HepG2 (cell line): Measurements from ENCODE around the gene SHE. TPM values are rescaled to one million over a fixed set of nuclear protein-coding genes. Genes with fewer than 3 reads are reported as not detected.

ENCODE experiments used
- ATAC-seq: fragments of 200-7000 bp; cut with Tn5 transposase; 3 replicates; pipeline ENCODE4 v1.9.1; 2020; ENCODE audit warnings: mild to moderate bottlenecking, moderate library complexity
- BruUV-seq: library from RNA; stranded (reverse); fragments of 400-500 nt; replicated peaks from 2 replicates; lab custom pipeline; 2021; lab: Mats Ljungman, UMichigan
- CTCF ChIA-PET: fragments of 300-600 bp; formaldehyde crosslinking; extraction: SDS; loops from one replicate; lab custom pipeline; 2021; ENCODE audit warnings: low total read pairs, inconsistent platforms, low intra/inter-chr PET ratio; lab: Yijun Ruan, JAX
- POLR2A ChIA-PET: fragments of 350-600 bp; sonication (Branson Sonifier 250); formaldehyde crosslinking; loops from one replicate; lab custom pipeline; 2020; ENCODE audit warnings: antibody characterized with exemption, inconsistent platforms; lab: Yijun Ruan, JAX
- DNase-seq: peaks from one replicate; pipeline ENCODE4 v3.0.0-alpha.2; 2015; ENCODE audit warnings: low spot score
- FAIRE-seq: peaks from 3 replicates; lab custom pipeline; 2011; peaks lifted over from hg19 to GRCh38; lab: Jason Lieb, UNC
- H2AFZ ChIP-seq: one replicate; pipeline ENCODE4 v1.6.1; 2011; ENCODE audit warnings: low read length, inconsistent platforms
- H3K27ac ChIP-seq: fragments of 300-600 bp; 3 replicates; pipeline ENCODE4 v1.8.0; 2011; ENCODE audit warnings: mixed run types, mild to moderate bottlenecking, mixed read lengths, low read length, inconsistent platforms; ENCODE audit not compliant: insufficient read depth; ENCODE audit errors: extremely low read length
- H3K27me3 ChIP-seq, 2 experiments: fragments of 200-600 bp in 1 of 2; 2 replicates in 1 of 2; 3 replicates in 1 of 2; pipeline versions ENCODE4 v1.6.0 to v1.8.0; 2011; ENCODE audit warnings: low read length in 2 of 2, mild to moderate bottlenecking in 2 of 2, moderate library complexity in 2 of 2, inconsistent platforms in 1 of 2; ENCODE audit not compliant: insufficient read depth in 2 of 2, control insufficient read depth in 1 of 2
- H3K36me3 ChIP-seq, 2 experiments: fragments of 200-600 bp in 1 of 2; replicated peaks in 1 of 2; 2 replicates in 1 of 2; 3 replicates in 1 of 2; pipeline versions ENCODE4 v1.5.1 to v1.8.0; 2011; ENCODE audit warnings: low read length in 2 of 2, inconsistent platforms in 1 of 2; ENCODE audit not compliant: insufficient read depth in 2 of 2, control insufficient read depth in 1 of 2
- H3K4me1 ChIP-seq: 2 replicates; pipeline ENCODE4 v1.5.1; 2012; ENCODE audit warnings: low read length, inconsistent platforms; ENCODE audit not compliant: insufficient read depth
- H3K4me2 ChIP-seq: 2 replicates; pipeline ENCODE4 v1.6.0; 2011; ENCODE audit warnings: low read depth, low read length, inconsistent platforms
- H3K4me3 ChIP-seq, 3 experiments: fragments of 200-600 bp in 1 of 3; sonication (generic), shearing (Covaris generic) in 1 of 3; replicated peaks in 1 of 3; 2 replicates each; pipeline ENCODE4 v1.5.1; 2011 to 2016; ENCODE audit warnings: low read length in 3 of 3, inconsistent platforms in 2 of 3, low read depth in 2 of 3, mild to moderate bottlenecking in 2 of 3, control low read depth in 1 of 3, mixed read lengths in 1 of 3; ENCODE audit not compliant: insufficient read depth in 1 of 3
- H3K79me2 ChIP-seq: one replicate; pipeline ENCODE4 v1.6.1; 2011; ENCODE audit warnings: low read length, inconsistent platforms; ENCODE audit not compliant: insufficient read depth
- H3K9ac ChIP-seq: 2 replicates; pipeline ENCODE4 v1.6.0; 2011; ENCODE audit warnings: mild to moderate bottlenecking, low read depth, low read length, inconsistent platforms; ENCODE audit not compliant: insufficient read depth
- H3K9me3 ChIP-seq: 2 replicates; pipeline ENCODE4 v1.5.1; 2012; ENCODE audit warnings: mild to moderate bottlenecking, low read length
- H4K20me1 ChIP-seq: 2 replicates; pipeline ENCODE4 v1.6.0; 2011; ENCODE audit warnings: inconsistent platforms, mild to moderate bottlenecking, low read length, moderate library complexity; ENCODE audit not compliant: insufficient read depth
- ASH2L ChIP-seq: fragments of 300-600, 200-600 bp; sonication (generic); IDR thresholded peaks from 2 replicates; pipeline ENCODE4 v1.7.0; 2017; ENCODE audit warnings: low read depth, mild to moderate bottlenecking, moderate library complexity, mixed read lengths, low read length; ENCODE audit not compliant: insufficient read length
- BRCA1 ChIP-seq: sonication (generic); formaldehyde crosslinking; IDR thresholded peaks from 2 replicates; pipeline ENCODE4 v1.4.0; 2020; ENCODE audit warnings: missing genetic modification reagents
- DMAP1 ChIP-seq: IDR thresholded peaks from 2 replicates; pipeline ENCODE4 v1.6.1; 2016
- MAX ChIP-seq: IDR thresholded peaks from 2 replicates; pipeline ENCODE4 v1.6.1; 2012; ENCODE audit warnings: inconsistent platforms
- MTERF4 ChIP-seq: sonication (generic); formaldehyde crosslinking; IDR thresholded peaks from 2 replicates; pipeline ENCODE4 v1.8.0; 2023; ENCODE audit warnings: mild to moderate bottlenecking, missing genetic modification reagents
- MYPOP ChIP-seq: sonication (generic); formaldehyde crosslinking; IDR thresholded peaks from 2 replicates; pipeline ENCODE4 v1.8.1; 2023; ENCODE audit warnings: mild to moderate bottlenecking, moderate library complexity, missing genetic modification reagents
- NFKBIZ ChIP-seq: IDR thresholded peaks from 2 replicates; pipeline ENCODE4 v1.6.1; 2018; ENCODE audit warnings: missing genetic modification reagents, missing compliant biosample characterization
- TCF12 ChIP-seq, 2 experiments: fragments of 450-650 bp in 1 of 2; sonication (generic) in 1 of 2; formaldehyde crosslinking in 1 of 2; IDR thresholded peaks; 2 replicates each; pipeline versions ENCODE4 v1.6.1 to v1.8.0; 2017 to 2022; ENCODE audit warnings: antibody characterized with exemption in 1 of 2, mild to moderate bottlenecking in 1 of 2, missing genetic modification reagents in 1 of 2, moderate library complexity in 1 of 2
- TSC22D2 ChIP-seq: sonication (generic); formaldehyde crosslinking; IDR thresholded peaks from 2 replicates; pipeline ENCODE4 v1.5.1; 2020; ENCODE audit warnings: missing genetic modification reagents, mild to moderate bottlenecking, borderline replicate concordance
- ZNF264 ChIP-seq: sonication (generic); formaldehyde crosslinking; IDR thresholded peaks from 2 replicates; pipeline ENCODE4 v1.4.0; 2020; ENCODE audit warnings: missing genetic modification reagents
- ZNF3 ChIP-seq: IDR thresholded peaks from 2 replicates; pipeline ENCODE4 v1.7.0; 2017; ENCODE audit warnings: inconsistent platforms
- WGBS: methylation state at CpG from one replicate; pipeline ENCODE4 v1.1.6; 2017; ENCODE audit warnings: low lambda C conversion rate; 5-methylcytosine and 5-hydroxymethylcytosine counted together
- in situ Hi-C: cut with HindIII; loops from 2 replicates; pipeline ENCODE4 v1.10.0; 2017; ENCODE audit warnings: low pct_unique_long_range_greater_than_20kb; ENCODE audit not compliant: extremely low pct_ligation_motif_present
- intact Hi-C: fragments of 100-400 bp; cut with micrococcal nuclease; formaldehyde crosslinking; loops from one replicate; pipeline ENCODE4 v1.10.0; 2022; ENCODE audit not compliant: unreplicated experiment
- polyA plus RNA-seq, 8 experiments: library from polyadenylated mRNA; depleted of rRNA in 3 of 8; stranded (reverse) in 7 of 8; unstranded in 1 of 8; fragments of >200 nt; fragmentation: Illumina TruSeq in 4 of 8; extraction: Trizol in 4 of 8; gene quantifications; 2 replicates each; pipeline versions ENCODE4 v1.2.1 to v1.2.3, GENCODE V29; 2011 to 2016; ENCODE audit warnings: low read depth in 4 of 8, missing spikeins in 1 of 8, mixed read lengths in 1 of 8; ENCODE audit not compliant: insufficient read depth in 1 of 8
- total RNA-seq, 5 experiments: library from RNA; depleted of rRNA; stranded (reverse); fragments of >200 nt; fragmentation: Illumina TruSeq; extraction: Trizol; gene quantifications; 2 replicates each; pipeline ENCODE4 v1.2.3, GENCODE V29; 2016; ENCODE audit warnings: low read depth in 1 of 5
- TF ChIP-seq, protein P1 (sequence below): sonication (generic); formaldehyde crosslinking; IDR thresholded peaks from 2 replicates; pipeline ENCODE4 v1.8.0; 2022; ENCODE audit warnings: missing genetic modification reagents, mild to moderate bottlenecking, moderate library complexity, borderline replicate concordance
- TF ChIP-seq, protein P2 (sequence below): sonication (generic); formaldehyde crosslinking; IDR thresholded peaks from 2 replicates; pipeline ENCODE4 v1.8.1; 2023; ENCODE audit warnings: mild to moderate bottlenecking, inconsistent platforms, moderate library complexity, missing genetic modification reagents, borderline replicate concordance
- TF ChIP-seq, protein P3 (sequence below), 2 experiments: fragments of 450-650 bp in 1 of 2; sonication (generic) in 1 of 2; formaldehyde crosslinking; IDR thresholded peaks; 2 replicates each; pipeline versions ENCODE4 v1.5.0 to v1.8.0; 2020 to 2022; ENCODE audit warnings: mild to moderate bottlenecking in 1 of 2, missing genetic modification reagents in 1 of 2

SHE gene
- total and polyA plus RNA-seq, 2 of the 13 experiments (the other 11 are each of a cell fraction or from before 2014, with no cell fraction given): not detected

DNA sequence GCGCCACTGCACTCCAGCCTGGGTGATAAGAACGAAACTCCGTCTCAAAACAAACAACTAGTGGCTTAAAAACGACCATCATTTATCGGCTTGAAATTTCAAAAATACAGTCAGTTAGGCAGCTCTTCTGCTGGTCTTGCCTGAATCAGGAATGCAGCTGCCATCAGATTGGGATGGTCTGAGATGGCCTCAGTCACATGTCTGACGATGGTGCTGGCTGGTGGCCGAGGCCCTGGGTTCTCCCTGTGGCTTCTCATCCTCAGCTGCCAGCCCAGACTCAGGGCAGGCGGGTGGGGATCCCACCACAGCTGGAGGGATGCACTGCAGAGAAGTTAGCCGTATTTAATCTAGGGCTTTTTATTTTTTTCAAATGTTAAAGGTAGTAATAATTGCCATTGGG, 65.8 kb downstream of the SHE start:
- no peak overlapping the region for H3K4me3 ChIP-seq
- CTCF ChIA-PET: no interaction called here
- H3K27ac ChIP-seq: no peak overlapping the region
- no peak overlapping the region for H3K4me2 ChIP-seq
- no peak overlapping the region for H3K9ac ChIP-seq
- no TSS peak for BruUV-seq
- no peaks in the 10 kb centered on the region for H3K9me3 ChIP-seq
- TF ChIP-seq, protein P1, sequence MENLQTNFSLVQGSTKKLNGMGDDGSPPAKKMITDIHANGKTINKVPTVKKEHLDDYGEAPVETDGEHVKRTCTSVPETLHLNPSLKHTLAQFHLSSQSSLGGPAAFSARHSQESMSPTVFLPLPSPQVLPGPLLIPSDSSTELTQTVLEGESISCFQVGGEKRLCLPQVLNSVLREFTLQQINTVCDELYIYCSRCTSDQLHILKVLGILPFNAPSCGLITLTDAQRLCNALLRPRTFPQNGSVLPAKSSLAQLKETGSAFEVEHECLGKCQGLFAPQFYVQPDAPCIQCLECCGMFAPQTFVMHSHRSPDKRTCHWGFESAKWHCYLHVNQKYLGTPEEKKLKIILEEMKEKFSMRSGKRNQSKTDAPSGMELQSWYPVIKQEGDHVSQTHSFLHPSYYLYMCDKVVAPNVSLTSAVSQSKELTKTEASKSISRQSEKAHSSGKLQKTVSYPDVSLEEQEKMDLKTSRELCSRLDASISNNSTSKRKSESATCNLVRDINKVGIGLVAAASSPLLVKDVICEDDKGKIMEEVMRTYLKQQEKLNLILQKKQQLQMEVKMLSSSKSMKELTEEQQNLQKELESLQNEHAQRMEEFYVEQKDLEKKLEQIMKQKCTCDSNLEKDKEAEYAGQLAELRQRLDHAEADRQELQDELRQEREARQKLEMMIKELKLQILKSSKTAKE (CRISPR knock-in tag): no peak
- no peak for TF ChIP-seq ZNF3 (CRISPR knock-in tag)
- TF ChIP-seq NFKBIZ: no peak
- TF ChIP-seq, protein P2, sequence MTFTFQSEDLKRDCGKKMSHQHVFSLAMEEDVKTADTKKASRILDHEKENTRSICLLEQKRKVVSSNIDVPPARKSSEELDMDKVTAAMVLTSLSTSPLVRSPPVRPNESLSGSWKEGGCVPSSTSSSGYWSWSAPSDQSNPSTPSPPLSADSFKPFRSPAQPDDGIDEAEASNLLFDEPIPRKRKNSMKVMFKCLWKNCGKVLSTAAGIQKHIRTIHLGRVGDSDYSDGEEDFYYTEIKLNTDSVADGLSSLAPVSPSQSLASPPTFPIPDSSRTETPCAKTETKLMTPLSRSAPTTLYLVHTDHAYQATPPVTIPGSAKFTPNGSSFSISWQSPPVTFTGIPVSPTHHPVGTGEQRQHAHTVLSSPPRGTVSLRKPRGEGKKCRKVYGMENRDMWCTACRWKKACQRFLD (CRISPR knock-in tag): no peak
- TF ChIP-seq TSC22D2 (CRISPR knock-in tag): no peak
- no peak for TF ChIP-seq MYPOP
- TF ChIP-seq DMAP1 (CRISPR knock-in tag): no peak
- no peak for TF ChIP-seq BRCA1 (CRISPR knock-in tag)
- TF ChIP-seq MTERF4: no peak
- TF ChIP-seq, protein P3, sequence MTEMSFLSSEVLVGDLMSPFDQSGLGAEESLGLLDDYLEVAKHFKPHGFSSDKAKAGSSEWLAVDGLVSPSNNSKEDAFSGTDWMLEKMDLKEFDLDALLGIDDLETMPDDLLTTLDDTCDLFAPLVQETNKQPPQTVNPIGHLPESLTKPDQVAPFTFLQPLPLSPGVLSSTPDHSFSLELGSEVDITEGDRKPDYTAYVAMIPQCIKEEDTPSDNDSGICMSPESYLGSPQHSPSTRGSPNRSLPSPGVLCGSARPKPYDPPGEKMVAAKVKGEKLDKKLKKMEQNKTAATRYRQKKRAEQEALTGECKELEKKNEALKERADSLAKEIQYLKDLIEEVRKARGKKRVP (CRISPR knock-in tag; IDR thresholded peaks at IDR 0.05): no peak
- TF ChIP-seq ZNF264 (CRISPR knock-in tag): no peak
- TF ChIP-seq ASH2L: no peak
- TF ChIP-seq TCF12 (IDR thresholded peaks at IDR 0.05): no peak
- no peak for TF ChIP-seq TCF12 (CRISPR knock-in tag; IDR thresholded peaks at IDR 0.05)
- TF ChIP-seq MAX: no peak
- FAIRE-seq (no peak), DNase-seq (no peak), ATAC-seq (no peak)
- no peaks in the 10 kb centered on the region for H3K27me3 ChIP-seq
- no peak overlapping the region for H2AFZ ChIP-seq
- POLR2A ChIA-PET: interaction anchor here (2.3 kb wide), 1 partner anchor 17 kb away, joined by 9 read pairs; no protein-coding TSS in a partner anchor
- H4K20me1 ChIP-seq: no peaks in the 10 kb centered on the region
- in situ Hi-C loops (no loop called here), intact Hi-C loops (no loop called here)
- no peaks in the 10 kb centered on the region; a peak in 2 of 5 replicates for H3K36me3 ChIP-seq
- peaks cover 27% of the 10 kb centered on the region for H3K4me1 ChIP-seq
- no peaks in the 10 kb centered on the region for H3K79me2 ChIP-seq
- WGBS: 88% methylated on average over 9 of the region's 9 CpGs
